Retina (tissue), 1 donor: ENCODE data around the gene MICA.
A peak's percentile ranks its signal among the peaks of the same experiment; 100 is the strongest.
"Not testable (repeated sequence)": the region's sequence is repeated elsewhere in the genome, so short reads cannot be mapped to it uniquely, and the experiment has no call there.

Experiments used
- DNase-seq: peaks from one replicate; pipeline ENCODE4 v3.0.0-alpha.2; 2016

MICA gene

DNA sequence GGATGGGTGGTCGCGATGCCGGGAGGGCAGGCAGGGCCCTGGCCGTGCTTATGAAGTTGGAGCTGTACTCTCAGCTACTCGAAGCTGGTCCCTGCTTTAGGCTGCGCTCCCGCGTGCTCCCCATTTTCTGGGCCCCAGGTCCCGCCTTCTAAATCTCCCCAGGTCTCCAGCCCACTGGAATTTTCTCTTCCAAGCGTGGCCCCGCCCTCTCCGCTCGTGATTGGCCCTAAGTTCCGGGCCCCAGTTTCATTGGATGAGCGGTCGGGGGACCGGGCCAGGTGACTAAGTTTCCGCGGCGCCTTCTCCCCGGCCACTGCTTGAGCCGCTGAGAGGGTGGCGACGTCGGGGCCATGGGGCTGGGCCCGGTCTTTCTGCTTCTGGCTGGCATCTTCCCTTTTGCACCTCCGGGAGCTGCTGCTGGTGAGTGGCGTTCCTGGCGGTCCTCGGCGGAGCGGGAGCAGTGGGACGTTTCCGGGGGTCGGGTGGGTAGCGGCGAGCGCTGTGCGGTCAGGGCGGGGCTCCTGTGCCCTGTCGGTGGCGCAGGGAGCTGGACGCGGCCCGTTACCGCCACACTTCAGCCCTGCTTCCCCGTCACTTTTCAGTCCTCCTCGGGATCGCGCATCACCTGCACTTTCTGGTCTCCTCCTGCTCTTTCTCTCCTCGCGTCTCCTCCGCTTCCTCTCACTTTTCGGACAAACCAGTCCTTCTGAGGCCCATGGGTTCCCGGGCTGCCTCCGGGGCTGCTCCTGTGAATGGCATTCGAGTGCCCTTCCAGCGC, at the start of gene MICA:
Gene MICA (plus strand): TSS at position 313 of the 778 bp plus-strand sequence. CDS start 38 bp downstream, at position 351.
- DNase-seq, result peak; percentile 78

DNA sequence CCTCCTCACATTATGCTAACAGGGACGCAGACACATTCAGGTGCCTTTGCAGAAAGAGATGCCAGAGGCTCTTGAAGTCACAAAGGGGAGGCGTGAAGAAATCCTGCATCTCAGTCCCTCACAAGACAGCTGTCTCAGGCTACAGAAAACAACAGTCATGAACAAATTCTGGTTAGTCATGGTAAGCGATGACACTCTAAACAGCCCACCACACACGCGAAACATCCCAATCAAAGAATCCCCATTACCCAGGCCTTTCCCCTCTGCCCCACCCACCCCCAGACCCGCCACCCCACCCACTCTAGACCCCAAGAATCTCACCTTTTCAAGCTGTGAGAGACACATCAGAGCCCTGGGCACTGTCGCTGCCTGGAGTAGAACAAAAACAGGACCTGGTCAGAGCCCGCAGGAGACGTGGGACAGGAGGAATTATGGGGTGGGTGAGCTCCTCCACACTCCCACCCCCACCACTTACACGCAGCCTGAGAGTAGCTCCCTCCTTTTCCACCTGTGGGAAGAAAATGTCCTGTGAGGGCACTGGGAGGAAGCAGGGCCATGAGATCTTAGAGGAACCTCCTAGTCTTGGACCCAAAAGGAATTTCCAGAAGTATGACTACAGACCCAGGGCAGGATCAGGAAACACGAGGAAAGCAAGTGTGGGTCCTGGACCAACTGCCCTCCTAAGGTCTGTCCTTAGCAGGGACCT, 49.1 kb upstream of the MICA start:
- no peak for DNase-seq

DNA sequence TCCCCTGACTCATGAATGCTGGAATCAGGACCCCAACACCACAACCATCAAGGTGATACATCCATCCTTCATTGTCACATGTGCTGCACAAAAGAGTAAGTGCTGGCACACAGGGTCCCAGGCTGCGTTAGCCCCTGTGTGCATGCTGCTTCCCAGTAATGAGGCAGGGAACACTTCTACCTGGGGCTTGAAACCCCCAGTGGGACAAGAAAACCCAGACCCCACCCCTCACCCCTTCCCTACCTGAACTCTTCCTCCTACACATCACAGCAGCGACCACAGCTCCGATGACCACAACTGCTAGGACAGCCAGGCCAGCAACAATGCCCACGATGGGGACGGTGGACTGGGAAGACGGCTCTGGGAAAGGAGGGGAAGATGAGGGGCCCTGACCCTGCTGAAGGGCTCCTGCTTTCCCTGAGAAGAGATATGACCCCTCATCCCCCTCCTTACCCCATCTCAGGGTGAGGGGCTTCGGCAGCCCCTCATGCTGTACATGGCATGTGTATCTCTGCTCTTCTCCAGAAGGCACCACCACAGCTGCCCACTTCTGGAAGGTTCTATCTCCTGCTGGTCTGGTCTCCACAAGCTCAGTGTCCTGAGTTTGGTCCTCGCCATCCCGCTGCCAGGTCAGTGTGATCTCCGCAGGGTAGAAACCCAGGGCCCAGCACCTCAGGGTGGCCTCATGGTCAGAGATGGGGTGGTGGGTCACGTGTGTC, 48.4 kb upstream of the MICA start:
- DNase-seq, result no peak

DNA sequence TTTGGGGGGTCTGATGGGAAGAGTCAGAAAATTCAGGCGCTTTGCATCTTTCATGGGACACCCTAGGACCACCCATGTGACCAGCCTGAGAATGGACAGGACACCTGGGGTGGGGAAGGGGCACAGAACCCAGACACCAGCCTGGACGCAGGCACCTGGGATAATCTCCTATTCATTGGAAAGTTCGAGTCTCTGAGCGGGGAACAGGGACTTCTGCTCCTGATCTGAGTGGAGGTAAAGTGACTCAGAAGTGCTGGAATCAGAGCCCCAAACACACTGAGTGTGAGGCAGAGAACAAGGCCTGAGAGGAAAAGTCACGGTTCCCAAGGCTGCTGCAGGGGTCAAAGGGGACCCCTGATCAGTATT, 47.8 kb upstream of the MICA start:
- no peak for DNase-seq

DNA sequence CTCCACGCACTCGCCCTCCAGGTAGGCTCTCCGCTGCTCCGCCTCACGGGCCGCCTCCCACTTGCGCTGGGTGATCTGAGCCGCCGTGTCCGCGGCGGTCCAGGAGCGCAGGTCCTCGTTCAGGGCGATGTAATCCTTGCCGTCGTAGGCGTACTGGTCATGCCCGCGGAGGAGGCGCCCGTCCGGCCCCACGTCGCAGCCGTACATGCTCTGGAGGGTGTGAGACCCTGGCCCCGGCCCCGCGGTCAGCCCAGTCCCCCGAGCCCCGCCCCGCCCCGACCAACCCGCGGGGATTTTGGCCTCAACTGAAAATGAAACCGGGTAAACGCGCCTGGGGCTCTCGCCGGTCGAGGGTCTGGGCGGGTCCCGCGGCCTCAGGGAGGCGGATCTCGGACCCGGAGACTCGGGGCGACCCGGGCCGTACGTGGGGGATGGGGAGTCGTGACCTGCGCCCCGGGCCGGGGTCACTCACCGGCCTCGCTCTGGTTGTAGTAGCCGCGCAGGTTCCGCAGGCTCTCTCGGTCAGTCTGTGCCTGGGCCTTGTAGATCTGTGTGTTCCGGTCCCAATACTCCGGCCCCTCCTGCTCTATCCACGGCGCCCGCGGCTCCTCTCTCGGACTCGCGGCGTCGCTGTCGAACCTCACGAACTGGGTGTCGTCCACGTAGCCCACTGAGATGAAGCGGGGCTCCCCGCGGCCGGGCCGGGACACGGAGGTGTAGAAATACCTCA, 47.0 kb upstream of the MICA start:
- no peak for DNase-seq

DNA sequence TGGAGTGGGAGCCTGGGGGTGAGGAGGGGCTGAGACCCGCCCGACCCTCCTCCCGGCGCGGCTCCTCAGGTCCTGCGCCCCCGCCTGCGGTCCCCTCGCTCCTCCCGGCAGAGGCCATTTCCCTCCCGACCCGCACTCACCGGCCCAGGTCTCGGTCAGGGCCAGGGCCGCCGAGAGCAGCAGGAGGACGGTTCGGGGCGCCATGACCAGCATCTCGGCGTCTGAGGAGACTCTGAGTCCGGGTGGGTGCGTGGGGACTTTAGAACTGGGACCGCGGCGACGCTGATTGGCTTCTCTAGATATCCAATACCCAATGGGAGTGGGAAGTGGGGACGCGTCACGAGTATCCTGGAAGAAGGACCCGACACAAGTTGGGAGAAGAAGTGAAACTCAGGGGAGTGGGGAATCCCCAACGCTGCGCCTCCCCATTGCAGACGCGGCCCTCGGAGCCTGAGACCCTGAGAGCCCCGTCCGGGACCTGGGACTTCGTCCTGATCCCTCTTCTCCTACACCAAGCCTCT, 46.4 kb upstream of the MICA start, which contains the start of gene HLA-B:
Gene HLA-B (minus strand): TSS at position 234 of the 521 bp plus-strand sequence. CDS start 21 bp downstream, at position 213.
- DNase-seq, result peak; percentile 92

DNA sequence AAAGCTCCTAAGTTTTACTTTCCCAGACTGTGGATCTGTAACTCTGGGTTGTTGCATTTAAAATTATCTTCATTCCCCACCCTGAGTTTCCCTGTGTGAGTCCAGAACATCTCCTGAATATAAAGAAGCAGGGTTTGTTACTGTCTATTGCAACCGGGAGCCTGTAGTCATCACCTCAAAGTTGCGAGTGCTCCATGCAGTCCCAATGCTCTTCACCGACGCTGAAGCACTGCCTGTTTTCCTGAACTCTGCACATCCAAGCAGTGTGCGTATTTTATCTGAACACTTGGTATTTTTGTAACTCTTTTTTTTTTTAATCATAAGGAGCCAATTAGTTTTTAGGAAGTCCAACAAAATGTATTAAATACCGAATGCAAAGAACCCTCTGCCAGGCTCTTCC, 45.5 kb upstream of the MICA start:
- DNase-seq, result no peak

DNA sequence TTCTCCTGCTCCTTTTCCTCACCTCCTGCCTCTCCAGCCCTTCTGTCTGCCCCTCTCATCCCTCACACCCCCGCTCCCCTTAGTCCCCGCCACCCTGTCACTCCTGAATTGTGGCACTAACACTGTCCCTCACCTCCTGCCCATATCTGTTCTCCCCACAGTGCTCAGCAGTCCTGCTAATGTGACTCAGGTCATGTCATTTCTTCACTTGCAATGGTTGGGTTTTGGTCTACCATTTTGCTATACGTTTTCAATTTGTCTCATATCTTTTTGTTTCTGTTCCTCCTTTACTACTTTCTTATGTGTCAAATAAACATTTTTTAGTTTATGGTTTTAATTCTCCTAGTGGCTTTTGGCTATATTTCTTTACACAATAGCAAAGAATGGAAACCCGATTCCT, 45.1 kb upstream of the MICA start:
- no peak for DNase-seq

DNA sequence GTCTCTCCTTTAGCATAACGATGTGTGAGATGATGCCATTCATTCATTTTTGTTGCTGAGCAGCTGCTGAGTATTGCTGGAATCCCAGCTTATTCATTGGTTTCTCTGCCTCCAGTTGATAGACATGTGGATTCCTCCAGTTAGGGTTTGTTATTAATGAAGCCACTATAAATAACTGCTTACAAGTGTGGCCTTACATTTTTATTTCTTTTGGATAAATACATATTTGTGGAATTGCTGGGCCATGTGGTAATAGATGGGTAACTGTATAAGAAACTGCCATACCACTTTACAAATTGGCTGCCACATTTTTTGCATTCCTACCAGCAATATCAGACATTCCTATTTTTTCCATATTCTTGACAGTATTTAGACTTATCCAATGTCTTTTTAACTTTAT, 43.8 kb upstream of the MICA start:
- no peak for DNase-seq

DNA sequence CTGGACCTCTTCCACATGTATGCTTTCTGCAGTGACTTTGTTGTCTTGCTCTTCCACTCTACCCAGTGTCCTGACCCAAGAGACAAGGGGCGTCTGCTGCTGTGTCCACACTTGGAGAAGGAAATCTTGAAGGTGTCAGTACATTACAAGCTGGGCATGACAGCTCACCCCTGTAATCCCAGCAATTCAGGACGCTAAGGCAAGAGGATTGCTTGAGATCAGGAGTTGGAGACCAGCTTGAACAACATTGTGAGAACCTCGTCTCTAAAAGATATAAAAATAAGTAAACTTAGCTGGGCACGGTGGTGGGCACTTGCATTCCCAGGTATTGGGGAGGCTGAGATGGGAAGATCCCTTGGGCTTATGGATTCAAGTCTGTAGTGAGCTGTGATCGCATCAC, 40.6 kb upstream of the MICA start:
- no peak for DNase-seq

DNA sequence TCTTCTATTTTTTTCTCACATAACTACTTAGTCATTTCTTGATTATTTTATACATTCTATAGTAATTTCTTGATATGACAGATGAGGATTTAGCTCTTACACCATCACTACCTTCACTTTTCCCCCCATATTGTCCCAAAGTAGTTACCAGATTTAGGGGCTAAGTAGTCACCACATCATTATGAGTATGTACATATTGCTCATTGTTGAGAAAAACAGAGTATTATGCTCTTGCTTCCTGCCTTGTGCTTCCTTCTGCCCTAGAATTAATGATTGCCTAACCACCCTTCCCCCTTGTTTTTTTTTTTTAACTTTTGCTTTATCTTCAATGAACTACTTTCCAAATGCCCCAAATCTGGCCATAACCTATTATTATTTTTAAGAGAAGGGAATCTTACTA, 39.6 kb upstream of the MICA start:
- no peak for DNase-seq

DNA sequence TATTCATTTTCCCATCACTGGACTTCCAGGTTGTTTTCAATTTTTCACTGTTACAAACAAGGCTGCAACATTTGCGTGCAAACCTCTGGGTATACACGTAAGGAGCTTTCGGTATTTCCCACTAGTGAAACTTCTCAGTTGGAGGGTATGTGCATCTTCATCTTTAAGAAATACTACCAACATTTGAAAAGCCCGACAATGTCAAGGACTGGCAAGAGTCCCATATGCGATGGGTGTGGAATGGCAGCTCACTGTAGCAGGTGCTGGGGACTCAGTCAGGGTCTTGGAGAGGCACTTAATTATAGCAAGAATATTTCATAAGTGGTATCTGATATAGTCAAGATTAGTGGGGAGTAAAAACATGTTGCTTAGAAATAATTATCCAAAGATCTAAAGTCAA, 37.5 kb upstream of the MICA start:
- no peak for DNase-seq

DNA sequence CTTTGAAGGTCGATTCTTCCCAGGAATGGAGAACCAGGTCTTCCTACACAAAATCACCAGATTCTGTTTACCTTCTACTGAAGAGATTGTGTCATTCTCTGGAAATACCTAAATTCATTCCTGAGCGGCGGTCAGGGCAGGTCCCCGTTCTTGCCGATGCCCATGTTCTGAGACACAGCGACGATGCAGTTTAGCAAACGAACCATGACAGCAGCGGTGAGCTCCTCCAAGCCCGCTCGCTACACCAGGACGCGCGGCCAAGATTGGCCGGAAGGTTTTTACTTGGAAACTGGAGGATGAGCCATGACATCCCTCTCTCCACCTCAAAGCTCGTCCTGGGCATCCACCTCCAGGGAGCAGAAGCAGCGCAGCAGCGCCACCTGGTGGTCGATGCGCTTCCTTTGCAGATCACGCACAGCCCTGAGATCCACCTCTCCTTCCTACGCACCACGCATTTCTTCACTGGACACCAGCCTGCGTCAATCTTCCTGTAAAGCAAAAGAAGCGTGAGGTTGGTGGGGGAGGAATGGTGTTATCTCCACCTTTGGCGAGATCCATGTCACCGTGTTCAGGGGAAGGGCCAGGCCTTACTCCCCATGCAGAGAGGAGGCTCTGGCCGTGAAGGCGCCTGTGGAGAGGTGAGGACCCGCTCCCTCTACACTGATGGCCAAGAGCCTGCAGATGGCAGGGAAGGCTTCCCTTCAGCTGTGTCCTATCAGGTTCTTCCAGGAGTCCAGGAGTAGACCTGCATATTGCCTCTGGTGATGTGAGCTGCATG, 36.5 kb upstream of the MICA start:
- DNase-seq, result peak; percentile 93

DNA sequence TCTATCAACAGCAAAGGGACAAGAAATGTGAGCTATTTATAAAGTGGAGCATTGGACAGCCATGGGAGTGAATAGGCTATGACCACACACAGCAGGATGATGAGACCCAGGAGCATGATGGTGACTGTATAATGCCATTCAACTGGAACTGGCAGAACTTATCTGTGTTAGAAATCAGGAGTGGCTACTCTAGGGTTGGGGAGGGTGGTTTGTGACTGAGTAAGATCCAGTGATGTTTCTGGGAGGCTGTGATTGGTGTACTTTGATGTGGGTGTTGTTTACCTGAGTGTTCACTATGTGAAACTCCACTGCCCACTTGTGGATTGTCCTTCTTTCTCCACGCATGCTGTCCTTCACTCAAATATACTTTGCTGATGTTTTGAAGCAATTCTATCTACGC, 34.9 kb upstream of the MICA start:
- no peak for DNase-seq

DNA sequence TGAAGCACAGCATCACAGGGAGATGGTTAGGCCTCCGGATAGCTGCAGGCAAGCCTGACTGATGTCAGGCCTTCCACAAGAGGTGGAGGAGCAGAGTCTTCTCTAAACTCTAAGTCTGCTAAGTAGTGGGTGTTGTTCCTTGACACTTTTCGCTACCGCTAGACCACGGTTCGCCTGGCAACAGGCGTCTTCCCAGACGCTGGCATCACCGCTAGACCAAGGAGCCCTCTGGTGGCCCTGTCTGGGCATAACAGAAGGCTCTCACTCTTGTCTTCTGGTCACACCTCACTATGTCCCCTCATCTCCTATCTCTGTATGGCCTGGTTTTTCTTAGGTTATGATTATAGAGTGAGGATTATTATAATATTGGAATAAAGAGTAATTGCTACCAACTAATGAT, 29.3 kb upstream of the MICA start:
- not testable (repeated sequence) for DNase-seq

DNA sequence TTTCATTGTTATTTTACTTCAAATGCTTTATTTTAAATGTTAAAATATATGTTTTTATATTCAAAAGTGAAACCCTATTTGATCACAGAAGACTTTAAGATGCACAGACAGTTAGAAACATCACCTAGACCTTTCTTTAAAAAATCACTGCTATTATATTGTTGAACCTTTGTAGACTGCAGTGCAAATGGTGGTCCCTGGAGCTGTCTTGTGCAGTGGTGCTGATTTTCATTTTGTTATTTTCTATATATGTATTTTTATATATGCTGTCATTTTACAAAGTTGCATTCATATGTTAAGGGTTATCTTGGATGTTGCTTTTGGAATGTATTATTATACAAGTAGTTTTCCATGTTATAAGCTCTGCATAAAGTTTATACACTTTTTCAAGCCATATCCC, 27.7 kb upstream of the MICA start:
- no peak for DNase-seq

DNA sequence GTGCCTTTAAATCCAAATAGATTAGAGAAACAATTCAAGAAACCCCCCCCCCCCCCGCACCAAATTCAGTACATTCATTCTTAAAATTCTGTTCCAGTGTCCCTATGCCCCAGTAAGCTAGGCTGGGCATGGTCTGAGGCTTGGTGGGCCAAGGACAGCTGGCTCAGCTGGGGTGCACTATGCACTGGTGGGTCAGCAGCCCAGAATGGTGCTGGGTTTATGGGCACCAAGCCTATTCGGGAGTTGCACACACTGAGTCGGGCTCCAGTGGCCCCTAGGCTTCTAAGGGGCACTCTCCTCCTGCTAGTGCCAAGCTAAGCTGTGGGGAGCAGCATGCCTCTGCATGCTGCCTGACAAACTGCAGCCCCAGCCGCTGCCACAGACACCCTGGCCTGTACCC, 26.4 kb upstream of the MICA start:
- no peak for DNase-seq

DNA sequence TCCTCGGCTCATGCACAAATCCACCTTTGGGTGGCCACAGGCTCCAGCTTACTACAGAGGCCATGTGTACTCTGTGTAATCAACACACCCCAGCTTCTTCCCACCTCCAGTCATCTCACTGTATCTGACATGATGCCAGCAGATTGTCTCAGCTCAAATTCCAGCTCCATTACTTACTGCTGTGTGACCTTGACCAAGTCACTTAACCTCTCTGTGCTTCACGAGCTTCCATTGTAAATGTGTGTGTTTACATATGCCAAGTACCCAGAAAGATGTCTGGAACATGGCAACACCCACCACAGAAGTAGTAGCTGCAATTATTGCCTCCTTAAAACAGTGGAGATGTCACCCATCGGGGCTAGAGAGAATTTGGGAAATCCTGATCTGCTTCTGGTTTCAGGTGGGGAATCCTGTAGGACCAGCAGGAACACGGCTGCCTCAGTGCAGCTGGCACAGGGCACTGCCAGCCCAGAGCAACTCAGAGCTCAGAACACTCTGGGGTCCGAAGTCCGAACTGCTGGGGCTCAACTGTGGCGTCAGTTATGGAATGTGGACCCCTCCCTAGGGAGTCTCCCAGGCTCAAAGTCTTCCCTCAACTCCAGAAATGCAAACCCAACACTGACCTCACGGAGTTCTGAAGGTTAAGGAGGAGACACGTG, 25.2 kb upstream of the MICA start:
- no peak for DNase-seq

DNA sequence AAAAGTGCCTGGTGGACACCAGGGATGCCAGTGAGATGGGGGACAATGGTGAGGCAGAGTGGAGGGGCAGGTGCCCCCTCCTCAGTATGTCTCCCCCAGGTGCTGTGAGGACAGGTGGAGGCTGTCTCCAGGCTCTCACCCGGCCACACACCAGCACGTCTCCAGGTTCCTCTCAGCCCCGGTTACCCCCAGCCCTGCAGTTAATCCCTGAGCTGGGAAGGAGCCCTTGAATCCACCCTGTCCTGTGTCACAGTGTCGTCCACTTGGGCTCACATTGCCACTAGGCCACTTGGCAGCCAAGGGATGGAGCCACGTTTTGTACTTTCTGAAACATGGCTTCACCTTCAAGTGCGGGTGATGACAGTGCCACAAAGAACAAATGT, 24.7 kb upstream of the MICA start:
- DNase-seq, result no peak

DNA sequence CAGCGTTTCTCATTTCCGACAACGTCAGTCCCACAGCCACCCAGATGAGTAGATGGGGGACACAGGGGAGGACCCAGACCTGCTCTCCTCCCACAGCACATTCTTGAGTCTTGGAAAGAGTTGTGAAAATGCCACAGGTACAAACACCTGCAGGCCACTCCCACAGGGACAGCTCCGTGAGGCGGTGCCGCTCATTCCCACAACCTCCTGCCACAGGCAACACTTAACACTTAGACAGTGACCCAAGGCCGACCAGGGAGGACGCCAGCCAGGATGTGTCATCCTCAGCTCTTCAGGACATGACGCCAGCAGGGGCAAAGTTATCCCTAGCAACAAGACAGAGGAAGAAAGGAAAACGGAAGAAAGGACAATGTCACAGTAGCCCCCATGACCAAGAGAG, 23.5 kb upstream of the MICA start:
- no peak for DNase-seq

DNA sequence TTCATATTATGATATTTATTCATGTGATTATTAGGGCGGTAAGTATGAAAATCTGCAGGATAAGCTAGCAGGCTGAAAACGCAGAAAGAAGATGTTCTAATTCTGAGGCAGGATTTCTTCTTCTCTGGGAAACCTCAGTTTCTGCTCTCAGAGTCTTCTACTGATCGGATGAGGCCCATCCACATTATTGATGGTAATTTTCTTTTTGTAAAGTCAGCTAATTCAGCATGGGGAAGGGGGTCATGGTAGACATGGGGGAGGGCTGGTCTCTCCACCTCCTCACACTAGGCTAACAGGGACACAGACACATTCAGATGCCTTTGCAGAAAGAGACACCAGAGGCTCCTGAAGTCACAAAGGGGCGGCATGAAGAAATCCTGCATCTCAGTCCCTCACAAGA, 21.7 kb upstream of the MICA start:
- no peak for DNase-seq

DNA sequence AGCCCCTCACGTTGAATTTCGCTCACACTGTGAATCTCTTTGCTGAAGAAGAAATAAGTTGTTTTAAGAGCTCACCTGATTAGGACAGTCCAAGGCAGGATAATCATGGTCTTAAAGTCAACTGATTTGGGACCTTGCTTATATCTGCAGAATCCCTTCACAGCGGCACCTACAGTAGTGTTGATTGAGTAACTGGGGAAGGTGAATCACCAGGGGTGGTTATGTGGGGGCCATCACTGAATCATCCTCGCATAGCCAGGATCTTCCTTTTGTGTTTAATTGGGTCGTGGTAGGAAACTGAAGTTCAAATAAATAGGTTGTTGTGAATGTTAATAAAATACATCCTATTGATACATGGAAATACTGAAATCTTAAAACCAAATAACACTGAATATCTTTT, 20.2 kb upstream of the MICA start:
- DNase-seq, result no peak
